ENCODE results near the gene ACAN.

The ACAN gene

GRCh38 chr15:88835119-88835518 is 31.9 kb downstream of the ACAN start:
- no peak for DNase-seq
- no peaks in the 10 kb centered on the region for H3K36me3 ChIP-seq
- no peak overlapping the region for H3K4me3 ChIP-seq (ENCODE audit: low read depth, low read length)
- no peaks in the 10 kb centered on the region for H3K9me3 ChIP-seq (ENCODE audit: severe bottlenecking)
- H3K27ac ChIP-seq, result no peak overlapping the region
- TF ChIP-seq CTCF (IDR thresholded peaks at IDR 0.05; ENCODE audit: low read depth, low read length), result no peak
- no peaks in the 10 kb centered on the region for H3K27me3 ChIP-seq (ENCODE audit: insufficient read depth, low read depth, severe bottlenecking)

- no peak for TF ChIP-seq CTCF (IDR thresholded peaks at IDR 0.05; ENCODE audit: low read depth, low read length)
- Histone ChIP-seq H3K4me3 (ENCODE audit: low read depth, low read length) (no peak overlapping the region), H3K9me3 (ENCODE audit: severe bottlenecking) (no peaks in the 10 kb centered on the region), H3K27me3 (ENCODE audit: insufficient read depth, low read depth, severe bottlenecking) (no peaks in the 10 kb centered on the region), H3K36me3 (no peaks in the 10 kb centered on the region), H3K27ac (no peak overlapping the region)
- DNase-seq, result no peak
Observed at GRCh38 chr15:88835646-88836045, 32.4 kb downstream of the ACAN start.

GRCh38 chr15:88838667-88839066 is 35.4 kb downstream of the ACAN start:
- no peaks in the 10 kb centered on the region for H3K36me3 ChIP-seq
- no peak overlapping the region for H3K27ac ChIP-seq
- no peak for DNase-seq
- H3K27me3 ChIP-seq (ENCODE audit: insufficient read depth, low read depth, severe bottlenecking), result no peaks in the 10 kb centered on the region
- no peaks in the 10 kb centered on the region for H3K9me3 ChIP-seq (ENCODE audit: severe bottlenecking)
- H3K4me3 ChIP-seq (ENCODE audit: low read depth, low read length), result no peak overlapping the region
- TF ChIP-seq CTCF (IDR thresholded peaks at IDR 0.05; ENCODE audit: low read depth, low read length), result no peak

GRCh38 chr15:88839146-88839545 is 35.9 kb downstream of the ACAN start:
- Histone ChIP-seq H3K4me3 (ENCODE audit: low read depth, low read length) (no peak overlapping the region), H3K27ac (no peak overlapping the region), H3K9me3 (ENCODE audit: severe bottlenecking) (no peaks in the 10 kb centered on the region), H3K36me3 (no peaks in the 10 kb centered on the region), H3K27me3 (ENCODE audit: insufficient read depth, low read depth, severe bottlenecking) (no peaks in the 10 kb centered on the region)
- no peak for DNase-seq
- TF ChIP-seq CTCF (IDR thresholded peaks at IDR 0.05; ENCODE audit: low read depth, low read length), result no peak

GRCh38 chr15:88839961-88840360 is 36.7 kb downstream of the ACAN start:
- Histone ChIP-seq H3K9me3 (ENCODE audit: severe bottlenecking) (no peaks in the 10 kb centered on the region), H3K36me3 (no peaks in the 10 kb centered on the region), H3K4me3 (ENCODE audit: low read depth, low read length) (no peak overlapping the region), H3K27ac (no peak overlapping the region), H3K27me3 (ENCODE audit: insufficient read depth, low read depth, severe bottlenecking) (no peaks in the 10 kb centered on the region)
- no peak for DNase-seq
- no peak for TF ChIP-seq CTCF (IDR thresholded peaks at IDR 0.05; ENCODE audit: low read depth, low read length)

GRCh38 chr15:88841236-88841635 is 38.0 kb downstream of the ACAN start:
- H3K4me3 ChIP-seq (ENCODE audit: low read depth, low read length), result no peak overlapping the region
- no peak overlapping the region for H3K27ac ChIP-seq
- H3K9me3 ChIP-seq (ENCODE audit: severe bottlenecking), result no peaks in the 10 kb centered on the region
- H3K36me3 ChIP-seq, result no peaks in the 10 kb centered on the region
- no peak for TF ChIP-seq CTCF (IDR thresholded peaks at IDR 0.05; ENCODE audit: low read depth, low read length)
- DNase-seq, result no peak
- no peaks in the 10 kb centered on the region for H3K27me3 ChIP-seq (ENCODE audit: insufficient read depth, low read depth, severe bottlenecking)
